Amniotic stem cell (primary cell): ENCODE results near the gene HPF1.
"Not testable (repeated sequence)": the region's sequence is repeated elsewhere in the genome, so short reads cannot be mapped to it uniquely, and the experiment has no call there.

Experiments
- DNase-seq: peaks from one replicate; lab custom pipeline; 2025; lab: John Stamatoyannopoulos, UW

Gene HPF1

GRCh38 chr4:169738604-169739003 is 19.1 kb downstream of the HPF1 start:
- DNase-seq, result not testable (repeated sequence)

DNA sequence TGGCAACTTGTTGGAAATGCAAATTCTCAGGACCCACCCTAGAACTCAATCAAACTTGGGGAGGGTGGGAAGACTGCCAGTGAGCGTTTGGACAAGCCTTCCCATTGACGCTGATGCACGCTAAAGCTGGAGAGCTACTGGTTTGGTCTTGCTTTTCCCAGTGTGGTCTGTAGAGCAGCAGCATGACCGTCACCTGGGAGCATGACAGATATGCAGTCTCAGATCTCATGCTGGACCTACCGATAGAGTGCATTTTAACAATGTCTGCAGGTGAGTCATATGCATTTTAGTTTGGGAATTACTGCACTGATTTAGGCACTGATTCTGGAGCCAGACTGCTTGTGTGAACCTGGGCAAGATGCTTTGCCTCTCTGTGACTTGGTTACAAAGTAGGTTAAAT is 27.2 kb downstream of the HPF1 start:
- DNase-seq, result no peak

DNA sequence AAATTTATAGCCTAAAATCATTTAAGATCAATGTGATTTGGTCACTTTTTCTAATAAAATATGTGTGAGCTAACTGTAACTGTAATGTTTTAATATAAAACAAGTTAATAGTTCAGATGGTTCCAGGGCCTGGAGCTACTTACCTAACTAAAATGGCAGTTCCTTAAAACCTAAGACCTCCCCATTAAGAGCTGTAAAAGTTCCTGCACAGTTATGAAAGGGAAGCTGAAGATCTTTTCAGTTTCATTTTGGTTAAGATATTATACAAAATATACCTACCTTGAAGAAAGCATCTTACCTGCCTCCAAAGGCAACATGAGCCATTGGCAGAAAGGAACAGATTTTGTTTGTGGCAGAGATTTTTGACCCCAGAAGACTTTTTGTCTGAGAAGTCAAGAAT is 30.1 kb downstream of the HPF1 start:
- no peak for DNase-seq

- no peak for DNase-seq
Measured at GRCh38 chr4:169724260-169724659, 33.5 kb downstream of the HPF1 start.

DNA sequence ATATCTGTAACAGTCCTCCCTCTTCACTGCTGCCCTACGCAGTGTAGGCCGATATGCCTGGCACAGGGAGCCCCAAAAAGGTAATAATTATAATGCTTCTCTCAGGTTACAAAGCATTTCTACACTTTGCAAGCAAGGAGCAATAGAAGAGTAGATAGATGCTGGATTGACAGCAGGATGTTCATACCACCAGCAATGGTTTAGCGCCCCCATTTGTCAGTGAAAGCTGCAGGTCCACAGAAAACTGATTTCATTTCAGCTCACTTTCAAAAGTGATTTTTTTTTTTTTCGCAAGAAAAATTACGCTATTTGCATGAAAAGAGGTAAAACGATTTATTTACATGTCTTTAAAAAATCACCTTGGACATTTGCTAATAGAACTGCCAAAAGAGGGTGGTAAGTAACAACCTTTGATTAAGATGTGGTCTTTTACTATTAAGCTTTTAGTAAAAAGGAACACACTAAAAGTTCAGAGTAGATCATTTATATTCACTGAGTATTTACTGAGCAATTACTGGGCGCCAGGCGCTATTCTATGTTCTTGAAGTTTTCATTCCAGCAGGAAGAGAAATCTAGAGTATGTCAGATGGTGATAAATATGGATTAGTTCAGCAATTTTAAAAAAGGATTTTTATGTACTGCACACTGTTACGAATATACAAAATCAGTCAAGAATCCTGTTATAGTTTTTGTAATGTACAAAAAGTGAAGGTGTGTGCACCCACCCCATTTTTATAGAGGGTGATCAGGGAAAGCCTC is 34.4 kb downstream of the HPF1 start:
- no peak for DNase-seq

DNA sequence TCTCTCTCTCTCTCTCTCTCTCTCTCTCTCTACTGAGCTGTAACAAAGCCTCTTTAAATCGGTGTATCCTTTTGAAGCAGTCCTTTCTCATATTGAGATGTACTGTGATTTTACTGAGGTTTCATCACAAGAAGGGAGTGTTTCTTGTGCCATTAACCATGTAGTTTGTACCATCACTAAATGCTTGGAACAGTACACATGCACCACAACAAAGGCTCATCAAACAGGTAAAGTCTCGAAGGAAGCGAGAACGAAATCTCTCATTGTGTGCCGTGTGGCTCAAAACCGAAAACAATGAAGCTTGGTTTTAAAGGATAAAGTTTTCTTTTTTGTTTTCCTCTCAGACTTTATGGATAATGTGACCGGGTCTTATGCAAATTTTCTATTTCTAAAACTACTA is 37.2 kb downstream of the HPF1 start:
- DNase-seq, result no peak

DNA sequence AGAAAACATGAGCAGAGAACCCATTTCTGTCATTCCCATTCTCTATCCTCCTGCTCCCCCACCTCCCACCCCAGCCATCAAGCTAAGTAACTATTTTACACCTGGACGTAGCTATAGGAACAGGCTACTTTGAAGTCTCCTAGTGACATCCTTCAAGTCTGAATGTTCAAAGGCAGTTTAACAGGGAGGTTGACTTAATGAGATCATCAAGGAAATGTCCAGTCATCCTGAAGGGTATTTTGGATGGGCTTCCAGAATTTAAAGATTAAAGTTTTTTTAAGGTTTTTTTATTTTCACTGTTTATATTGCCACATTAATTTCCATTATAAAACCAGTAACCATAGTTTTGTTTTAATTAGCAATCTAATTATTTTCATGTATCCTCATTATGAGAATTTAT is 41.1 kb downstream of the HPF1 start:
- no peak for DNase-seq

DNA sequence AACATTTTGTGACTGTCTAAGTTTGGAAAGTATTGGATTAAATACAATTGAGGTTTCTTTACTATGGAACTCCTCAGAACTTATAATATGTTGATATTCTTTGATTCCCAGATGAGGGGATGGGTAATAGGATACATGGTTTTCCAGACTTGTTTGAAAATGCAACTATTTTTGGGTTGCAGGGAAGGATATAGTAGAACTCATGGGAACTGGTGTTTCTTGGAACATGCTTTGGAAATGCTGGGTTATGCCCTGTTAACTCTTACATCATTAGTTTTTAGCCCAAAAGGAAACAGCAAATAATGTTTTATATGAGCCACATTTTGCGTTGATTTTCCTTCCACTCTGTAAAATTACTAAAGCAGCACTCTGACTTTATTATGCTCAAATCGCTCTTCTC is 41.9 kb downstream of the HPF1 start:
- no peak for DNase-seq

GRCh38 chr4:169707958-169708643 is 49.6 kb downstream of the HPF1 start:
- DNase-seq, result no peak

DNA sequence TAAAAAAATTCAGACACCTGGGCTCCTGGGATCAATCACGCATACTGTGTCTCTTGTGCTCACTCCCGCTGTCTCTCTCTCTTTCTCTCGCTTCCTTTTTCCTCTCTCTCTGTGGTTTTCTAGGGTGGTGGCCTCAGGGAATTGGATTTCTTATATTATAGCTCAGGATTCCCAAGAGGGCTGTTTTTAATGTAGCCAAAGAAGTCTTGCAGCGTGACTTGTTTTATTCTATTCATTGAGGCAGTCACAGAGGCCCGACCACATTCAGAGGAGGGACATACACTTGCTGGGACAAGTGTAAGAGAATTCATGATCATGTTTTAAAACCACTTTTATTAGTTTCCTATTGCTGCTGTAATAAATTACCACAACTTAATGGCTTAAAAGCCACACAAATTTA is 59.4 kb downstream of the HPF1 start:
- no peak for DNase-seq

DNA sequence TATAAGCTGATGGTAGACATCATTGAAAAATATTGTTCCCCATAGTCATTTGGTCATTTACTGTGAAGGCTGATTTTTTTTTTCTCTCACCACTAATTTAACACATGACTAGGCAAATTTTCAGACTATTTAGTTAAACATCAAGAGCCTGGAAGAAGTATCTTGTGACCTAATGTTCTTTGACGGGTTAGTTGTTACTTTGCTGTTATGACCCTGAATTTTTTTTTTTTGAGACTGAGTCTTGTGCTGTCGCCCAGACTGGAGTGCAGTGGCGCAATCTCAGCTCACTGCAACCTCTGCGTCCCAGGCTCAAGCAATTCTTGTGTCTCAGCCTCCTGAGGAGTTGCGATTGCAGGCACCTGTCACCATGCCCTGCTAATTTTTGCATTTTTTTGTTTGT is 67.0 kb downstream of the HPF1 start:
- no peak for DNase-seq

GRCh38 chr4:169689681-169690080 is 68.1 kb downstream of the HPF1 start:
- DNase-seq, result no peak

DNA sequence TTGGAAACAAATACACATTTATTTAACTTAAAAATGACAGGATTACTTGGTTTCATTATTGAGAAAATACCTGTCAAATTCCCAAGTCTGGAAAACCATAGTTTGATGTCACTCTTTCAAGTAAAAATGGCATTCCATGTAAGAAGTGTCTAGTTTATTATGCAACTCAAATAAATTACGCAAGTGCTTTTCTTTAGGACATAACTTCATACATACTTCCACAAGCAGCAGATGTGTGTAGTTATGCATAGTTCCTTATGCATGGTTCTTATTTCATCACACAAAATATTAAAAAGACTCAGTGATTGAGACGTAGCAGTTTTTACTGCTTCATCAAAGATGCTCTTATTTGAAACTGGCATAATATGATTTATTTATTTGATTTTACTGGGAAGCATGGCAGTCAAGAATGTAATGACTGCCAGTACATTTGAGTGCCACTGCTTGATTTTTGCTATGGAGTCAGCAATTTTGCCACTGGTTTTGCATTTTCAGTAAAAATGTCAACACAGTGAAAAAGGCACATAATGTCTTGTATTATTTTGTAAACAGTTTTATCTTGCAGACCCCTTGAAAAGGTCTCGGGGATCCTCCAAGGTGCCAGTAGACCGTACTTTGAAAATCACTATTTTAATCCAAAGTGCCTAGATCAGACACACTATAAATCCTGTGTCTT is 75.2 kb downstream of the HPF1 start:
- no peak for DNase-seq
